Endometrial microvascular endothelial cells (primary cell): ENCODE results near the gene HOXA13. TPM values are rescaled to one million over a fixed set of nuclear protein-coding genes. Genes with fewer than 3 reads are reported as not detected.

ENCODE experiments used
- in situ Hi-C: cut with HindIII; loops from 2 replicates; pipeline ENCODE4 v1.10.0; 2017; ENCODE audit warnings: low sequenced_read_pairs, low pct_unique_long_range_greater_than_20kb; ENCODE audit errors: inconsistent ontology term
- total RNA-seq: library from RNA; depleted of rRNA; stranded (reverse); fragments of >200 nt; gene quantifications from one replicate; pipeline ENCODE4 v1.2.3, GENCODE V29; 2015; ENCODE audit errors: inconsistent ontology term

Gene HOXA13
- total RNA-seq, 1 donor from 2014 or later = 0.09 TPM

- in situ Hi-C loops = no loop called here
These were observed 24.0 kb downstream of the HOXA13 start for GRCh38 chr7:27175626-27176523.

GRCh38 chr7:27174874-27175625, 24.8 kb downstream of the HOXA13 start:
- in situ Hi-C loops = no loop called here

GRCh38 chr7:27173956-27174873, 25.7 kb downstream of the HOXA13 start, which contains the start of gene HOXA10:
HOXA10 (minus strand) TSS chr7:27174320; CDS start chr7:27174306, 14 bp downstream.
- in situ Hi-C loops = no loop called here

- in situ Hi-C loops = no loop called here
These were observed 26.4 kb downstream of the HOXA13 start for GRCh38 chr7:27173511-27173955.

- in situ Hi-C loops = no loop called here
These were observed 26.9 kb downstream of the HOXA13 start for GRCh38 chr7:27172823-27173510.

- in situ Hi-C loops = no loop called here
These were observed 27.5 kb downstream of the HOXA13 start for GRCh38 chr7:27172315-27172774.

- in situ Hi-C loops = no loop called here
These were observed 28.1 kb downstream of the HOXA13 start for GRCh38 chr7:27171637-27172314.

- in situ Hi-C loops = no loop called here
These were observed 28.6 kb downstream of the HOXA13 start for GRCh38 chr7:27171325-27171636.

GRCh38 chr7:27170426-27171324, 29.2 kb downstream of the HOXA13 start:
- in situ Hi-C loops = no loop called here

GRCh38 chr7:27169658-27170425, 30.0 kb downstream of the HOXA13 start:
- in situ Hi-C loops = no loop called here

- in situ Hi-C loops = no loop called here
These were observed 31.5 kb downstream of the HOXA13 start for GRCh38 chr7:27168265-27168947.

- in situ Hi-C loops = no loop called here
These were observed 32.0 kb downstream of the HOXA13 start for GRCh38 chr7:27167916-27168264.

GRCh38 chr7:27166531-27167505, 33.1 kb downstream of the HOXA13 start:
- in situ Hi-C loops = no loop called here

GRCh38 chr7:27165996-27166530, 33.8 kb downstream of the HOXA13 start:
- in situ Hi-C loops = no loop called here
